ENCODE measurements around the gene IQCH. TPM values are rescaled to one million over a fixed set of nuclear protein-coding genes. Genes with fewer than 3 reads are reported as not detected.

The IQCH gene
- total and polyA plus RNA-seq, 9 of the 15 experiments (the other 6 are each of a cell fraction or from before 2014, with no cell fraction given) = 1.8 to 3.9 (median 2.7) TPM

- TF ChIP-seq ZNF175 (CRISPR knock-in tag; IDR thresholded peaks at IDR 0.05; ENCODE audit: low read depth) = peak; percentile 46; the same call in 1 of the 2 replicates
- no peak for TF ChIP-seq FOXP1 (CRISPR knock-in tag; IDR thresholded peaks at IDR 0.05)
- peak; percentile 61; the same call in 1 of the 2 replicates for TF ChIP-seq GTF2A2 (tag; IDR thresholded peaks at IDR 0.05)
- TF ChIP-seq IRF9 (tag; IDR thresholded peaks at IDR 0.05) = peak; percentile 84; the same call in 1 of the 2 replicates
- peak; percentile 94 to 97 for TF ChIP-seq TRIM24 (IDR thresholded peaks at IDR 0.05)
- no peak for TF ChIP-seq STAT5A (IDR thresholded peaks at IDR 0.05; ENCODE audit: borderline replicate concordance, low read length)
- no peak for TF ChIP-seq NEUROD1 (IDR thresholded peaks at IDR 0.05; ENCODE audit: borderline replicate concordance, low read depth, low read length, partially characterized antibody)
- 0 out of 2 replicates have a peak, but pooled peaks have one; percentile 28 for TF ChIP-seq HDAC8 (tag; IDR thresholded peaks at IDR 0.05)
- 0 out of 2 replicates have a peak, but pooled peaks have one; percentile 63 for TF ChIP-seq SMAD4 (CRISPR knock-in tag; conservative IDR thresholded peaks at IDR 0.05)
- peak; percentile 53; the same call in 1 of the 2 replicates for TF ChIP-seq CXXC5 (CRISPR knock-in tag; IDR thresholded peaks at IDR 0.05)
- TF ChIP-seq, protein P1, sequence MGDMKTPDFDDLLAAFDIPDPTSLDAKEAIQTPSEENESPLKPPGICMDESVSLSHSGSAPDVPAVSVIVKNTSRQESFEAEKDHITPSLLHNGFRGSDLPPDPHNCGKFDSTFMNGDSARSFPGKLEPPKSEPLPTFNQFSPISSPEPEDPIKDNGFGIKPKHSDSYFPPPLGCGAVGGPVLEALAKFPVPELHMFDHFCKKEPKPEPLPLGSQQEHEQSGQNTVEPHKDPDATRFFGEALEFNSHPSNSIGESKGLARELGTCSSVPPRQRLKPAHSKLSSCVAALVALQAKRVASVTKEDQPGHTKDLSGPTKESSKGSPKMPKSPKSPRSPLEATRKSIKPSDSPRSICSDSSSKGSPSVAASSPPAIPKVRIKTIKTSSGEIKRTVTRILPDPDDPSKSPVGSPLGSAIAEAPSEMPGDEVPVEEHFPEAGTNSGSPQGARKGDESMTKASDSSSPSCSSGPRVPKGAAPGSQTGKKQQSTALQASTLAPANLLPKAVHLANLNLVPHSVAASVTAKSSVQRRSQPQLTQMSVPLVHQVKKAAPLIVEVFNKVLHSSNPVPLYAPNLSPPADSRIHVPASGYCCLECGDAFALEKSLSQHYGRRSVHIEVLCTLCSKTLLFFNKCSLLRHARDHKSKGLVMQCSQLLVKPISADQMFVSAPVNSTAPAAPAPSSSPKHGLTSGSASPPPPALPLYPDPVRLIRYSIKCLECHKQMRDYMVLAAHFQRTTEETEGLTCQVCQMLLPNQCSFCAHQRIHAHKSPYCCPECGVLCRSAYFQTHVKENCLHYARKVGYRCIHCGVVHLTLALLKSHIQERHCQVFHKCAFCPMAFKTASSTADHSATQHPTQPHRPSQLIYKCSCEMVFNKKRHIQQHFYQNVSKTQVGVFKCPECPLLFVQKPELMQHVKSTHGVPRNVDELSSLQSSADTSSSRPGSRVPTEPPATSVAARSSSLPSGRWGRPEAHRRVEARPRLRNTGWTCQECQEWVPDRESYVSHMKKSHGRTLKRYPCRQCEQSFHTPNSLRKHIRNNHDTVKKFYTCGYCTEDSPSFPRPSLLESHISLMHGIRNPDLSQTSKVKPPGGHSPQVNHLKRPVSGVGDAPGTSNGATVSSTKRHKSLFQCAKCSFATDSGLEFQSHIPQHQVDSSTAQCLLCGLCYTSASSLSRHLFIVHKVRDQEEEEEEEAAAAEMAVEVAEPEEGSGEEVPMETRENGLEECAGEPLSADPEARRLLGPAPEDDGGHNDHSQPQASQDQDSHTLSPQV (IDR thresholded peaks at IDR 0.05) = peak; percentile 18; the same call in 1 of the 2 replicates
- peak; percentile 37 for TF ChIP-seq POLR2H (tag; IDR thresholded peaks at IDR 0.05; ENCODE audit: low read depth)
Measured at GRCh38 chr15:67506775-67507747, 252.5 kb downstream of the IQCH start (continued).

Measured in K562 (cell line).